H1 (cell line): ENCODE measurements around the gene BCL11A. TPM values are rescaled to one million over a fixed set of nuclear protein-coding genes. Genes with fewer than 3 reads are reported as not detected.

Experiments used
- TAF7 ChIP-seq: optimal IDR thresholded peaks from 2 replicates; pipeline ENCODE3; 2011; ENCODE audit warnings: low read depth, mild to moderate bottlenecking, inconsistent platforms, low read length, moderate library complexity, borderline replicate concordance
- polyA plus RNA-seq, 7 experiments: library from polyadenylated mRNA; depleted of rRNA in 3 of 7; stranded (reverse) in 5 of 7; unstranded in 2 of 7; fragments of >200 nt in 5 of 7; fragments of 200-250 nt in 2 of 7; gene quantifications; 1 replicate in 5 of 7; 2 replicates in 1 of 7; 4 replicates in 1 of 7; pipeline versions ENCODE4 v1.2.1 to v1.2.3, GENCODE V29; 2011 to 2013; ENCODE audit warnings: missing spikeins in 2 of 7, mixed read lengths in 2 of 7
- total RNA-seq: library from RNA; stranded (reverse); fragmentation: NEBNext Ultra II Directional; extraction: Animal tissue kit (Norgen Biotek cat#: 25700); gene quantifications from 2 replicates; pipeline ENCODE4 v1.2.1, GENCODE V29; 2021
- TF ChIP-seq, protein P1 (sequence below): fragments of 300-600 bp; sonication (generic); IDR thresholded peaks from 2 replicates; pipeline ENCODE4 v1.7.1; 2012; ENCODE audit warnings: low read length, moderate library complexity, mild to moderate bottlenecking, inconsistent platforms; ENCODE audit not compliant: insufficient replicate concordance

Gene BCL11A
- total and polyA plus RNA-seq, 2 of the 8 experiments (the other 6 are each of a cell fraction or from before 2014, with no cell fraction given), result 11.9 to 59.3 TPM

DNA sequence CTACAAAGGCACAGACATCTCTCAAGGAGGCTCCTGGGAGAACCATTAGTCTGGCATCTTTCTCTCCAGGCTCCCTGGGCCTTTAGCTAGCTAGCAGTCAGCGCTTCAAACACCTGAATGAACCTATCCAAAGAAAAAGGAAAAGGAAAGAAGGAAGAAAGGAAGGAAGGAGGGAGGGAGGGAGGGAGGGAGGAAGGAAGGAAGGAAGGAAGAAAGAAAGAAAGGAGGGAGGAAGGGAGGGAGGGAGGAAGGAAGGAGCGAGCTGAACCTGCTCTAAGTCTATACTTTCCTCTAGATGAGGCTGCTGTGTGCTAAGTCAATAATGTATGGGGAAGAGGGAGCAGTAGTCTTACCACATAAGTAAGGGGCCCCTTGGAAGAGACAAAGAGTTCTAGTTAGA lies 5.1 kb upstream of the BCL11A start (continued):
- TF ChIP-seq, protein P1, sequence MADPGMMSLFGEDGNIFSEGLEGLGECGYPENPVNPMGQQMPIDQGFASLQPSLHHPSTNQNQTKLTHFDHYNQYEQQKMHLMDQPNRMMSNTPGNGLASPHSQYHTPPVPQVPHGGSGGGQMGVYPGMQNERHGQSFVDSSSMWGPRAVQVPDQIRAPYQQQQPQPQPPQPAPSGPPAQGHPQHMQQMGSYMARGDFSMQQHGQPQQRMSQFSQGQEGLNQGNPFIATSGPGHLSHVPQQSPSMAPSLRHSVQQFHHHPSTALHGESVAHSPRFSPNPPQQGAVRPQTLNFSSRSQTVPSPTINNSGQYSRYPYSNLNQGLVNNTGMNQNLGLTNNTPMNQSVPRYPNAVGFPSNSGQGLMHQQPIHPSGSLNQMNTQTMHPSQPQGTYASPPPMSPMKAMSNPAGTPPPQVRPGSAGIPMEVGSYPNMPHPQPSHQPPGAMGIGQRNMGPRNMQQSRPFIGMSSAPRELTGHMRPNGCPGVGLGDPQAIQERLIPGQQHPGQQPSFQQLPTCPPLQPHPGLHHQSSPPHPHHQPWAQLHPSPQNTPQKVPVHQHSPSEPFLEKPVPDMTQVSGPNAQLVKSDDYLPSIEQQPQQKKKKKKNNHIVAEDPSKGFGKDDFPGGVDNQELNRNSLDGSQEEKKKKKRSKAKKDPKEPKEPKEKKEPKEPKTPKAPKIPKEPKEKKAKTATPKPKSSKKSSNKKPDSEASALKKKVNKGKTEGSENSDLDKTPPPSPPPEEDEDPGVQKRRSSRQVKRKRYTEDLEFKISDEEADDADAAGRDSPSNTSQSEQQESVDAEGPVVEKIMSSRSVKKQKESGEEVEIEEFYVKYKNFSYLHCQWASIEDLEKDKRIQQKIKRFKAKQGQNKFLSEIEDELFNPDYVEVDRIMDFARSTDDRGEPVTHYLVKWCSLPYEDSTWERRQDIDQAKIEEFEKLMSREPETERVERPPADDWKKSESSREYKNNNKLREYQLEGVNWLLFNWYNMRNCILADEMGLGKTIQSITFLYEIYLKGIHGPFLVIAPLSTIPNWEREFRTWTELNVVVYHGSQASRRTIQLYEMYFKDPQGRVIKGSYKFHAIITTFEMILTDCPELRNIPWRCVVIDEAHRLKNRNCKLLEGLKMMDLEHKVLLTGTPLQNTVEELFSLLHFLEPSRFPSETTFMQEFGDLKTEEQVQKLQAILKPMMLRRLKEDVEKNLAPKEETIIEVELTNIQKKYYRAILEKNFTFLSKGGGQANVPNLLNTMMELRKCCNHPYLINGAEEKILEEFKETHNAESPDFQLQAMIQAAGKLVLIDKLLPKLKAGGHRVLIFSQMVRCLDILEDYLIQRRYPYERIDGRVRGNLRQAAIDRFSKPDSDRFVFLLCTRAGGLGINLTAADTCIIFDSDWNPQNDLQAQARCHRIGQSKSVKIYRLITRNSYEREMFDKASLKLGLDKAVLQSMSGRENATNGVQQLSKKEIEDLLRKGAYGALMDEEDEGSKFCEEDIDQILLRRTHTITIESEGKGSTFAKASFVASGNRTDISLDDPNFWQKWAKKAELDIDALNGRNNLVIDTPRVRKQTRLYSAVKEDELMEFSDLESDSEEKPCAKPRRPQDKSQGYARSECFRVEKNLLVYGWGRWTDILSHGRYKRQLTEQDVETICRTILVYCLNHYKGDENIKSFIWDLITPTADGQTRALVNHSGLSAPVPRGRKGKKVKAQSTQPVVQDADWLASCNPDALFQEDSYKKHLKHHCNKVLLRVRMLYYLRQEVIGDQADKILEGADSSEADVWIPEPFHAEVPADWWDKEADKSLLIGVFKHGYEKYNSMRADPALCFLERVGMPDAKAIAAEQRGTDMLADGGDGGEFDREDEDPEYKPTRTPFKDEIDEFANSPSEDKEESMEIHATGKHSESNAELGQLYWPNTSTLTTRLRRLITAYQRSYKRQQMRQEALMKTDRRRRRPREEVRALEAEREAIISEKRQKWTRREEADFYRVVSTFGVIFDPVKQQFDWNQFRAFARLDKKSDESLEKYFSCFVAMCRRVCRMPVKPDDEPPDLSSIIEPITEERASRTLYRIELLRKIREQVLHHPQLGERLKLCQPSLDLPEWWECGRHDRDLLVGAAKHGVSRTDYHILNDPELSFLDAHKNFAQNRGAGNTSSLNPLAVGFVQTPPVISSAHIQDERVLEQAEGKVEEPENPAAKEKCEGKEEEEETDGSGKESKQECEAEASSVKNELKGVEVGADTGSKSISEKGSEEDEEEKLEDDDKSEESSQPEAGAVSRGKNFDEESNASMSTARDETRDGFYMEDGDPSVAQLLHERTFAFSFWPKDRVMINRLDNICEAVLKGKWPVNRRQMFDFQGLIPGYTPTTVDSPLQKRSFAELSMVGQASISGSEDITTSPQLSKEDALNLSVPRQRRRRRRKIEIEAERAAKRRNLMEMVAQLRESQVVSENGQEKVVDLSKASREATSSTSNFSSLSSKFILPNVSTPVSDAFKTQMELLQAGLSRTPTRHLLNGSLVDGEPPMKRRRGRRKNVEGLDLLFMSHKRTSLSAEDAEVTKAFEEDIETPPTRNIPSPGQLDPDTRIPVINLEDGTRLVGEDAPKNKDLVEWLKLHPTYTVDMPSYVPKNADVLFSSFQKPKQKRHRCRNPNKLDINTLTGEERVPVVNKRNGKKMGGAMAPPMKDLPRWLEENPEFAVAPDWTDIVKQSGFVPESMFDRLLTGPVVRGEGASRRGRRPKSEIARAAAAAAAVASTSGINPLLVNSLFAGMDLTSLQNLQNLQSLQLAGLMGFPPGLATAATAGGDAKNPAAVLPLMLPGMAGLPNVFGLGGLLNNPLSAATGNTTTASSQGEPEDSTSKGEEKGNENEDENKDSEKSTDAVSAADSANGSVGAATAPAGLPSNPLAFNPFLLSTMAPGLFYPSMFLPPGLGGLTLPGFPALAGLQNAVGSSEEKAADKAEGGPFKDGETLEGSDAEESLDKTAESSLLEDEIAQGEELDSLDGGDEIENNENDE, result no peak
- TF ChIP-seq TAF7, result no peak
